PC-9 (cell line): ENCODE results near the gene RYR3.

Experiments
- CTCF ChIP-seq: fragments of 200-600 bp; sonication (generic); conservative IDR thresholded peaks from 2 replicates; pipeline ENCODE4 v1.6.1; 2017; ENCODE audit warnings: mixed run types, antibody characterized with exemption, mild to moderate bottlenecking, moderate library complexity
- EZH2 ChIP-seq: fragments of 200-600 bp; sonication (generic); IDR thresholded peaks from 2 replicates; pipeline ENCODE4 v1.8.0; 2017; ENCODE audit warnings: antibody characterized with exemption, low read depth

GRCh38 chr15:33678602-33679001, 367.8 kb downstream of the RYR3 start:
- TF ChIP-seq CTCF (no peak), EZH2 (no peak)
